AG20443 (cell line): ENCODE data around the gene SIDT1.

Experiments
- DNase-seq: peaks from one replicate; pipeline ENCODE4 v3.0.0; 2012; ENCODE audit warnings: low spot score, mixed read lengths

The SIDT1 gene

GRCh38 chr3:113546414-113546893, 14.1 kb downstream of the SIDT1 start:
- no peak for DNase-seq

GRCh38 chr3:113548501-113548900, 16.1 kb downstream of the SIDT1 start:
- DNase-seq: no peak

- no peak for DNase-seq
Measured at GRCh38 chr3:113551820-113552219, 19.5 kb downstream of the SIDT1 start.

GRCh38 chr3:113552851-113553250, 20.5 kb downstream of the SIDT1 start:
- DNase-seq: no peak

GRCh38 chr3:113555138-113555537, 22.8 kb downstream of the SIDT1 start:
- no peak for DNase-seq

GRCh38 chr3:113556316-113556945, 24.1 kb downstream of the SIDT1 start:
- DNase-seq: no peak

- DNase-seq: no peak
Measured at GRCh38 chr3:113556946-113557335, 24.6 kb downstream of the SIDT1 start.

GRCh38 chr3:113557374-113557773, 25.0 kb downstream of the SIDT1 start:
- peak; percentile 18 for DNase-seq

GRCh38 chr3:113559009-113559408, 26.7 kb downstream of the SIDT1 start:
- DNase-seq: no peak

- no peak for DNase-seq
Measured at GRCh38 chr3:113560271-113560670, 27.9 kb downstream of the SIDT1 start.

GRCh38 chr3:113560831-113561623, 28.7 kb downstream of the SIDT1 start:
- no peak for DNase-seq

- no peak for DNase-seq
Measured at GRCh38 chr3:113565555-113565954, 33.2 kb downstream of the SIDT1 start.

GRCh38 chr3:113570158-113570557, 37.8 kb downstream of the SIDT1 start:
- no peak for DNase-seq

- no peak for DNase-seq
Measured at GRCh38 chr3:113571360-113571759, 39.0 kb downstream of the SIDT1 start.

GRCh38 chr3:113573728-113574127, 41.4 kb downstream of the SIDT1 start:
- no peak for DNase-seq

- DNase-seq: no peak
Measured at GRCh38 chr3:113574213-113574612, 41.9 kb downstream of the SIDT1 start.

- no peak for DNase-seq
Measured at GRCh38 chr3:113575206-113575605, 42.9 kb downstream of the SIDT1 start.

GRCh38 chr3:113585228-113585627, 52.9 kb downstream of the SIDT1 start:
- no peak for DNase-seq

GRCh38 chr3:113585720-113586119, 53.4 kb downstream of the SIDT1 start:
- no peak for DNase-seq

GRCh38 chr3:113588806-113589205, 56.5 kb downstream of the SIDT1 start:
- DNase-seq: no peak

- no peak for DNase-seq
Measured at GRCh38 chr3:113589971-113590370, 57.6 kb downstream of the SIDT1 start.

GRCh38 chr3:113590983-113591382, 58.6 kb downstream of the SIDT1 start:
- DNase-seq: no peak

- no peak for DNase-seq
Measured at GRCh38 chr3:113594066-113594465, 61.7 kb downstream of the SIDT1 start.
